GM12878 (cell line): Measurements from ENCODE around the gene CCM2. TPM values are rescaled to one million over a fixed set of nuclear protein-coding genes. Genes with fewer than 3 reads are reported as not detected.

Source experiments
- BMI1 ChIP-seq: fragments of 450-650 bp; IDR thresholded peaks from 2 replicates; pipeline ENCODE4 v1.6.1; 2016; ENCODE audit warnings: mild to moderate bottlenecking, moderate library complexity, borderline replicate concordance
- CBFB ChIP-seq: IDR thresholded peaks from 2 replicates; pipeline ENCODE4 v1.6.1; 2016; ENCODE audit warnings: antibody characterized with exemption, low read depth
- E2F4 ChIP-seq: IDR thresholded peaks from 2 replicates; pipeline ENCODE4 v1.6.1; 2012; ENCODE audit warnings: low read depth, low read length, improper control_type of control experiment
- E4F1 ChIP-seq: fragments of 450-650 bp; IDR thresholded peaks from 2 replicates; pipeline ENCODE4 v1.6.1; 2018; ENCODE audit warnings: borderline replicate concordance, mild to moderate bottlenecking; ENCODE audit not compliant: partially characterized antibody
- GATAD2B ChIP-seq: fragments of 450-650 bp; conservative IDR thresholded peaks from 2 replicates; pipeline ENCODE4 v1.6.1; 2017; ENCODE audit warnings: low read depth, mild to moderate bottlenecking, moderate library complexity
- IKZF1 ChIP-seq: fragments of 450-650 bp; conservative IDR thresholded peaks from 2 replicates; pipeline ENCODE4 v1.6.1; 2017; ENCODE audit warnings: antibody characterized with exemption, mild to moderate bottlenecking
- PML ChIP-seq: IDR thresholded peaks from 2 replicates; pipeline ENCODE4 v1.6.1; 2012; ENCODE audit warnings: low read length, inconsistent platforms
- PRDM15 ChIP-seq: fragments of 450-650 bp; formaldehyde crosslinking; IDR thresholded peaks from 2 replicates; pipeline ENCODE4 v1.4.0; 2020; ENCODE audit warnings: mild to moderate bottlenecking, moderate library complexity
- SMAD1 ChIP-seq: fragments of 450-650 bp; IDR thresholded peaks from 2 replicates; pipeline ENCODE4 v1.6.1; 2018; ENCODE audit warnings: mild to moderate bottlenecking, low read depth; ENCODE audit not compliant: partially characterized antibody
- TCF3 ChIP-seq: IDR thresholded peaks from 2 replicates; pipeline ENCODE4 v1.6.1; 2012; ENCODE audit warnings: low read depth, mild to moderate bottlenecking, low read length, borderline replicate concordance; ENCODE audit not compliant: insufficient read depth
- TCF7 ChIP-seq: IDR thresholded peaks from 2 replicates; pipeline ENCODE4 v1.6.1; 2014; ENCODE audit warnings: antibody characterized with exemption, borderline replicate concordance
- ZNF592 ChIP-seq: fragments of 450-650 bp; IDR thresholded peaks from 2 replicates; pipeline ENCODE4 v1.6.1; 2017; ENCODE audit warnings: mild to moderate bottlenecking, moderate library complexity
- ZNF622 ChIP-seq: fragments of 450-650 bp; IDR thresholded peaks from 2 replicates; pipeline ENCODE4 v1.6.1; 2017; ENCODE audit warnings: mild to moderate bottlenecking, inconsistent platforms
- polyA plus RNA-seq, 11 experiments: library from polyadenylated mRNA; depleted of rRNA in 4 of 11; unstranded in 6 of 11; stranded (reverse) in 5 of 11; fragments of >200 nt; fragmentation: Nextera tagmentation in 4 of 11; fragmentation: Illumina TruSeq in 1 of 11; extraction: Ambion mirVana in 4 of 11; extraction: Trizol in 1 of 11; gene quantifications; 1 replicate in 1 of 11; 2 replicates in 10 of 11; pipeline versions ENCODE4 v1.2.1 to v1.2.3, GENCODE V29; 2011 to 2016; ENCODE audit warnings: inconsistent platforms in 2 of 11, missing spikeins in 2 of 11, low read depth in 1 of 11
- total RNA-seq, 4 experiments: library from RNA; depleted of rRNA in 3 of 4; stranded (reverse); fragments of >200 nt in 3 of 4; fragmentation: Illumina TruSeq in 1 of 4; extraction: Trizol in 1 of 4; gene quantifications; 2 replicates each; pipeline versions ENCODE4 v1.2.1 to v1.2.3, GENCODE V29; 2013 to 2021
- TF ChIP-seq, protein P1 (sequence below): fragments of 150-350 bp; IDR thresholded peaks from 2 replicates; pipeline ENCODE4 v1.6.1; 2014; ENCODE audit warnings: mild to moderate bottlenecking, low read depth, low read length
- TF ChIP-seq, protein P2 (sequence below): IDR thresholded peaks from 2 replicates; pipeline ENCODE4 v1.6.1; 2011; ENCODE audit warnings: low read depth, low read length, improper control_type of control experiment, borderline replicate concordance

CCM2 gene
- total and polyA plus RNA-seq, 10 of the 15 experiments (the other 5 are each of a cell fraction or from before 2014, with no cell fraction given): 1.00 to 82.3 (median 48.7) TPM

DNA sequence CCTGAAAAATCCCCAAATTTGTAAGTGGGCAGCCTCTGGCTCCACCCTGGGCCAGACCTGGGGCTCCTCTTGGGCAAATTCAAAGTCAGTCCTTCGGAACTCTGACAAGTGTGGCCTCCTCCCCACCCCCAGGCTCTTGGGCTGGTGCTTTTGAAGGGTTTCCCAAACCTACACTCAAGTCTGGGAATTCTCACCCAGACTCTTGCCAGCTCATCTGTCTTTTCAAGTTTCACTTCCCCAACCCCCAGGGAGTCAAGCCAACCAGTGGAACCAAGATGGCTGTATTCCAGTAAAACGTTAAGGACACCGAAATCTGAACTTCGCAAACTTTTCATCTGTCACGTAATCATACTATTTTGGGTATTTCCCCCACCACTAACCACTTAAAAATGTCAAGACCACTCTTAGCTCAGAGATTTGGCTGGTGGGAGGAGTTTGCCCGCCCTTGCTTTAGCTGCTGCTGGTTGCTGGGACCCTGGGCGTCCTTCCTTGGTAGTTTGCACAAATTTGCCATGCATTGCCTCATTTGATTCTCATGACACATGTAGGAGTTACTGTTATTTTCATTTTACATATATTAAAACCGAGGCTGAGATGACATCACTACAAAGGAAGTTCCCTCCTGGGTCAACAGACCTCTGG, 19.5 kb upstream of the CCM2 start (continued):
- TF ChIP-seq E4F1 (no peak), IKZF1 (peak; percentile 99), BMI1 (peak; percentile 34; the same call in 1 of the 2 replicates), ZNF592 (0 out of 2 replicates have a peak, but pooled peaks have one; percentile 6), E2F4 (no peak), TCF7 (no peak), ZNF622 (no peak), CBFB (peak; percentile 66; the same call in 1 of the 2 replicates), PML (no peak), PRDM15 (CRISPR knock-in tag) (no peak), SMAD1 (peak; percentile 43), GATAD2B (peak; percentile 91), TCF3 (no peak)
- TF ChIP-seq, protein P1, sequence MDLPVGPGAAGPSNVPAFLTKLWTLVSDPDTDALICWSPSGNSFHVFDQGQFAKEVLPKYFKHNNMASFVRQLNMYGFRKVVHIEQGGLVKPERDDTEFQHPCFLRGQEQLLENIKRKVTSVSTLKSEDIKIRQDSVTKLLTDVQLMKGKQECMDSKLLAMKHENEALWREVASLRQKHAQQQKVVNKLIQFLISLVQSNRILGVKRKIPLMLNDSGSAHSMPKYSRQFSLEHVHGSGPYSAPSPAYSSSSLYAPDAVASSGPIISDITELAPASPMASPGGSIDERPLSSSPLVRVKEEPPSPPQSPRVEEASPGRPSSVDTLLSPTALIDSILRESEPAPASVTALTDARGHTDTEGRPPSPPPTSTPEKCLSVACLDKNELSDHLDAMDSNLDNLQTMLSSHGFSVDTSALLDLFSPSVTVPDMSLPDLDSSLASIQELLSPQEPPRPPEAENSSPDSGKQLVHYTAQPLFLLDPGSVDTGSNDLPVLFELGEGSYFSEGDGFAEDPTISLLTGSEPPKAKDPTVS: no peak
- TF ChIP-seq, protein P2, sequence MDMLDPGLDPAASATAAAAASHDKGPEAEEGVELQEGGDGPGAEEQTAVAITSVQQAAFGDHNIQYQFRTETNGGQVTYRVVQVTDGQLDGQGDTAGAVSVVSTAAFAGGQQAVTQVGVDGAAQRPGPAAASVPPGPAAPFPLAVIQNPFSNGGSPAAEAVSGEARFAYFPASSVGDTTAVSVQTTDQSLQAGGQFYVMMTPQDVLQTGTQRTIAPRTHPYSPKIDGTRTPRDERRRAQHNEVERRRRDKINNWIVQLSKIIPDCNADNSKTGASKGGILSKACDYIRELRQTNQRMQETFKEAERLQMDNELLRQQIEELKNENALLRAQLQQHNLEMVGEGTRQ: no peak
